ENCODE results near the gene ENPP5.

Gene ENPP5

DNA sequence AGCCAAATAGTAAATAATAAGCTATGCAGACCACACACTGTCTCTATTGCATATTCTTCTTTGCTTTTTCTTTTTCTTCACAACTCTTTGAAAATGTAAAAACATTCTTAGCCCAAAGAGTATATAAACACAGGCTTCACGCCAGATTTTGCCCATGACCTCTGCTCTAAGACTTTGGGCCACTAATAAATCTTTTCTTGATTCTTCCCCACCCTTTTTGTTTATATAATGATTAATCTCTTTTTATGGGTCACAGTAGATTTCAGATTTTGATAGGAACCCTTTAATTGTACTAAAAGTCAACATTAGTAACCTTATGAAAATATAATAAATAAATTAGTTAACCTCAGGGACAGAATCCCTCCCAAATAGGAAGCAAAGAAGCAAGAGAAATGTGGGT, 15.8 kb upstream of the ENPP5 start:
- CTCF ChIA-PET: no interaction called here
- no peak overlapping the region for H3K27ac ChIP-seq
- TF ChIP-seq, protein P1, sequence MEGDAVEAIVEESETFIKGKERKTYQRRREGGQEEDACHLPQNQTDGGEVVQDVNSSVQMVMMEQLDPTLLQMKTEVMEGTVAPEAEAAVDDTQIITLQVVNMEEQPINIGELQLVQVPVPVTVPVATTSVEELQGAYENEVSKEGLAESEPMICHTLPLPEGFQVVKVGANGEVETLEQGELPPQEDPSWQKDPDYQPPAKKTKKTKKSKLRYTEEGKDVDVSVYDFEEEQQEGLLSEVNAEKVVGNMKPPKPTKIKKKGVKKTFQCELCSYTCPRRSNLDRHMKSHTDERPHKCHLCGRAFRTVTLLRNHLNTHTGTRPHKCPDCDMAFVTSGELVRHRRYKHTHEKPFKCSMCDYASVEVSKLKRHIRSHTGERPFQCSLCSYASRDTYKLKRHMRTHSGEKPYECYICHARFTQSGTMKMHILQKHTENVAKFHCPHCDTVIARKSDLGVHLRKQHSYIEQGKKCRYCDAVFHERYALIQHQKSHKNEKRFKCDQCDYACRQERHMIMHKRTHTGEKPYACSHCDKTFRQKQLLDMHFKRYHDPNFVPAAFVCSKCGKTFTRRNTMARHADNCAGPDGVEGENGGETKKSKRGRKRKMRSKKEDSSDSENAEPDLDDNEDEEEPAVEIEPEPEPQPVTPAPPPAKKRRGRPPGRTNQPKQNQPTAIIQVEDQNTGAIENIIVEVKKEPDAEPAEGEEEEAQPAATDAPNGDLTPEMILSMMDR (conservative IDR thresholded peaks at IDR 0.05; ENCODE audit: low read depth): no peak
- POLR2A ChIA-PET (ENCODE audit: low non-redundant PET): no interaction called here
- DNase-seq (ENCODE audit: low spot score): no peak

DNA sequence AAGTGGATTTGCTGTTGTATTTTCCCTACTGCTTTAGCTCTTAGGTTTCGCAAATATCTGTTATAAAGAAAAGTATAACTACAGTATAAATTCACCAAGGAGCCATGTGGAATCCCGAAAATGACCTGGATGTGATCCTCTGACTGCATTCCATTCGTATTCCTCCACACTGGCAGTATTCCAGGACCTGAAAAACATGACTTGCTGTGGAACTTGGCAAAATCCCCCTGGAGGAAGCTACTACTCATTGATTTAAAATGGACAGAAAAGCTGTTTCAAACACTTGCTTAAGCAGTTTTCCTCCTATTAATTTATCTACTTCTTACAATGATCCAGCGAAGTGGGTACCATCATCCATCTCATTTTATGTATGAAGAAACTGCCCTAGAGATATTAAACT, 13.3 kb upstream of the ENPP5 start:
- TF ChIP-seq, protein P1 (conservative IDR thresholded peaks at IDR 0.05; ENCODE audit: low read depth): no peak
- no peak overlapping the region for H3K27ac ChIP-seq
- peak; percentile 53 for DNase-seq (ENCODE audit: low spot score)
- ChIA-PET CTCF (interaction anchor here (0.6 kb wide), 2 partner anchors 9 to 30 kb away, joined by 3 to 4 read pairs; no protein-coding TSS in a partner anchor), POLR2A (ENCODE audit: low non-redundant PET) (no interaction called here)

DNA sequence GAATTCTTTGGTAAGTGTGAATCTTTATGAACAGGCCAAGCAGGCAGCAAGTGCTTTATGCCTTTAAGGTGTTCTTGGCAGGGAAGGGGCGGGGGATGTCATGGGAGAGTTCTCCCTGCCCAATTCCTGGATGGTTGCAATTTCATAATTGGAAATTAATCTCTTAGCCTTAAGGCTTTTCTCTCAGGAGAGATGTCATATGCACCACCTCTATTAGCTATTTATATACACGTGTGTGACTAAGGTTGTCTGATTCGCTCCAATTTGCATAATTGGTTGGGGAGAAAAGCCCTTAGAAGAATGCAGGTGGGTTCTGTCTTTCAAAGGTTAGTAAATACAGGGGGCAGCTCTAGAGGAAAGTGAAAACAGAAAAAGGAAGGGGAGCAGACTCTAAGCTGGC, 5.2 kb upstream of the ENPP5 start:
- CTCF ChIA-PET: interaction anchor here (0.9 kb wide), 1 partner anchor 346 kb away, joined by 3 read pairs; no protein-coding TSS in a partner anchor
- POLR2A ChIA-PET (ENCODE audit: low non-redundant PET): no interaction called here

DNA sequence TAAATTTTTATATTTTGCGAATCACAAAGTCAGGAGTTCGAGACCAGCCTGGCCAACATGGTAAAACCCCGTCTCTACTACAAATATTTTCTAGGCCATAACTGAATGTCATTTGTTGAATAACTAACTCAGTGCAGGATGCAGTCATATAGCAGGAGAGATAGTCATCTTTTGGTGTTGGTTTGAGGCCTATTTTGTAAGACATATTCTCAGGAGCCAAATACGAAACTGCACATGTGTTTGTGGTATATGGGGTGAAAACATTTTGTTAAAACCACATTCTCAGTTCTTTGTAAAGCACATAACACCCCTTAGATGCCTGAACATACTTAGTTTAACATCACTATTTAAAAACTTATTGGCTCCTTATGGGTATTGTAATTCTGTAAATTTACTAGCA, 4.7 kb upstream of the ENPP5 start:
- ChIA-PET CTCF (interaction anchor here (0.9 kb wide), 2 partner anchors 20 to 346 kb away, joined by 3 read pairs; no protein-coding TSS in a partner anchor), POLR2A (ENCODE audit: low non-redundant PET) (no interaction called here)
- DNase-seq (ENCODE audit: low spot score): no peak
- H3K27ac ChIP-seq: no peak overlapping the region
- TF ChIP-seq, protein P1 (conservative IDR thresholded peaks at IDR 0.05; ENCODE audit: low read depth): no peak

More for the DNA sequence above, 5.2 kb upstream of the ENPP5 start:
- H3K27ac ChIP-seq: no peak overlapping the region
- DNase-seq (ENCODE audit: low spot score): no peak
- TF ChIP-seq, protein P1 (conservative IDR thresholded peaks at IDR 0.05; ENCODE audit: low read depth): no peak

DNA sequence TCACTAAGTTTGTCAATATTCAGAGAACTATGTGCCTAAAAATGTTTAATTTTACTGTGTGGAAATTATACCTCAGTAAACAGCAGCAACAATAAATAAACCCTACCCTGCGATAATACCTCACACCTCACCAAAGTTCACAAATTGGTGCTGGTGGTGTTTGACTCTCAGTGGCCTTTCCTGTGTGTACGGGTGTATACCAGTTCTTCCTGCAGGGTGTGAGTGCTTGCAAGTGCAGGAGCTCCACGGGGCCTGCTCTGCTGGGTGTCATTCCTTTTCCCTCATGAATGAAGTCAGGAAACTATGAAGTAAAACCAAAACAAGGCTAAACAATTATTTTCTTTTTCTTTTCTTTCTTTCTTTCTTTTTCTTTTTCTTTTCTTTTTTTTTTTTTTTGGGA, 4.1 kb upstream of the ENPP5 start:
- ChIA-PET POLR2A (ENCODE audit: low non-redundant PET) (no interaction called here), CTCF (interaction anchor here (0.9 kb wide), 1 partner anchor 21 kb away, joined by 3 read pairs; no protein-coding TSS in a partner anchor)
- TF ChIP-seq, protein P1 (conservative IDR thresholded peaks at IDR 0.05; ENCODE audit: low read depth): no peak
- H3K27ac ChIP-seq: no peak overlapping the region
- DNase-seq (ENCODE audit: low spot score): no peak

DNA sequence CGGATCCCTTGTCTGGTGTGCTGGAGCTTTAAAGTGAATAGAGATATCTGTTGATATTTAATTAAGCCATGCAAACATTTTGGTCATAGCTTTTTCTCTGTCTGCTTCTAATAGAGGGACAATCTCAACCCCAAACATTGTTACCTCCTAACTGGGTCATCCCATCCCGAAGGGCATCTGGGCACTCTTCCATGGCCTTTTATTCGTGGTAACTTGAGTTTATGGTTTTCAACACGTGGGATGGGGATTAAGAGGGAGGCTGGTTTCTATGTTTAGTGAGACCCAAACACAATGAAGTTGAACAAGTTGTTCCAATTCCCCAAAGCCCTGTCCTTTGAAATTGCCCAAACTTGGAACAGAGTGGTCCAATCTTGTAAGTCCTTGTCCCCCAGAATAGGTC, 1.4 kb upstream of the ENPP5 start:
- ChIA-PET POLR2A (ENCODE audit: low non-redundant PET) (no interaction called here), CTCF (no interaction called here)
- TF ChIP-seq, protein P1 (conservative IDR thresholded peaks at IDR 0.05; ENCODE audit: low read depth): no peak
- no peak for DNase-seq (ENCODE audit: low spot score)
- no peak overlapping the region for H3K27ac ChIP-seq

DNA sequence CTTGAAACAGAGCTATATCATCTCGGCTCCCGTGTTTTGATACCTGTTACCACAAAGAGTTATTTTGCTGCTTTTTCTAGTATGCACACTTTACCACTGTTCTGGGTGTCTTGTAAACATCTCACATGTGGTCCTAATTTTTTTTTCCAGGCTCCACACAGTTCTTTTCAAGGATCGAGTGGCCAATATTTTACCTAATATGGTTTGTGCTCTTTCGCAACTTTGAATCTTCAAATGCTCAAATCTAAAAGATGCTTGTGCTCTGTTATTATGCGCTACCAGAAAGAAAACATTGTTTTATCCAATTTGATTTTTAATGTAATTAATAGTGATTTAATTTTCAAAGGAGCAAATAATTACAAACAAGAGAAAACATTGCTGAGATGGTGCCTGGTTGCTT, 10.7 kb downstream of the ENPP5 start:
- no peak for DNase-seq (ENCODE audit: low spot score)
- ChIA-PET CTCF (no interaction called here), POLR2A (ENCODE audit: low non-redundant PET) (no interaction called here)
- TF ChIP-seq, protein P1 (conservative IDR thresholded peaks at IDR 0.05; ENCODE audit: low read depth): no peak
- H3K27ac ChIP-seq: no peak overlapping the region
